ENCODE measurements around the gene MIER2.

Gene MIER2

GRCh38 chr19:375395-376110 lies 31.0 kb upstream of the MIER2 start:
- no peaks in the 10 kb centered on the region for H3K27me3 ChIP-seq (ENCODE audit: insufficient read depth, poor library complexity, severe bottlenecking)
- TF ChIP-seq POLR2AphosphoS5 (IDR thresholded peaks at IDR 0.05; ENCODE audit: low read depth) (no peak), SPI1 (IDR thresholded peaks at IDR 0.05; ENCODE audit: borderline replicate concordance, low read depth) (no peak), REST (IDR thresholded peaks at IDR 0.05; ENCODE audit: insufficient replicate concordance, low read depth) (no peak), CTCF (IDR thresholded peaks at IDR 0.05; ENCODE audit: insufficient read depth, low read length) (no peak), GABPA (IDR thresholded peaks at IDR 0.05; ENCODE audit: low read depth) (no peak)
- H3K4me3 ChIP-seq (replicated peaks; ENCODE audit: insufficient read depth, low read length) = no peak overlapping the region
- H3K27ac ChIP-seq (replicated peaks) = no peak overlapping the region
- DNase-seq (ENCODE audit: low read depth in 1 of 2, low spot score in 1 of 2) = no peak

GRCh38 chr19:374886-375235 lies 30.3 kb upstream of the MIER2 start:
- H3K27ac ChIP-seq (replicated peaks) = no peak overlapping the region
- H3K27me3 ChIP-seq (ENCODE audit: insufficient read depth, poor library complexity, severe bottlenecking) = no peaks in the 10 kb centered on the region
- TF ChIP-seq REST (IDR thresholded peaks at IDR 0.05; ENCODE audit: insufficient replicate concordance, low read depth) (no peak), GABPA (IDR thresholded peaks at IDR 0.05; ENCODE audit: low read depth) (no peak), CTCF (IDR thresholded peaks at IDR 0.05; ENCODE audit: insufficient read depth, low read length) (no peak), POLR2AphosphoS5 (IDR thresholded peaks at IDR 0.05; ENCODE audit: low read depth) (no peak), SPI1 (IDR thresholded peaks at IDR 0.05; ENCODE audit: borderline replicate concordance, low read depth) (no peak)
- no peak for DNase-seq (ENCODE audit: low read depth in 1 of 2, low spot score in 1 of 2)
- H3K4me3 ChIP-seq (replicated peaks; ENCODE audit: insufficient read depth, low read length) = no peak overlapping the region

DNA sequence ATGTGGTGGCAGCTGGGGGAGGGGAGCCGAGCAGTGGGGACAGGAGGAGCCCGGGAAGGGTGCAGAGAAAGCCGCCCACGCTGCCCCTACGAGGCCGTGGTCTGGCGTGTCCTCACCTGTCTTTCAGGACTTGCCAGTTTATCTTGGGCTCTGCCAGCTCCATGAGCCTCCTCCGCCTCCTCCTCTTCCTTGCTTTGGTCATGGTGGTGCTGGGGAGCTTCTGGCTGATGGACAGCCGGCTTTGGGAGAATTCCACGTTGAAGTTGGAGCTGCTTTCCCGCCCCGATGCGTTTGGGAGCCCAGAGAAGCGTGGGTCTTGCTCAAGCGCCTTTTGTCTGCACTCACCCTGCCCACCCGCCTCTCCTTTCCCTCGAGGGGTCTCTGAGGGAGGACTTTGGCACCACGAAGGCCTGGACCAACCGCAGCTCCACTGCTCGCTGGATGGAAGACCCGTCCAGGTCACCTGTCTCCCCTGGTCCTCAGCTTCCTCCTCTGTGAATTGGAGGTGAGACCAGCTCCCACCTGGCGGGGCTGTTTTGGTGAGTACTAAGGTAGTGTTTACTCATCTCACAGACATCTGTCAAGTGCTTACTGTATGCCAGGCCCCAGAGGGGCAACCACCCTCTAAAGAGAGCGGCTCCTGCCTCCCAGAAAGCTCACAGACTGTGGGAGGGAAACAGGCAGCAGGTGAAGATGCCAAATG lies 29.7 kb upstream of the MIER2 start:
- Histone ChIP-seq H3K4me3 (replicated peaks; ENCODE audit: insufficient read depth, low read length) (no peak overlapping the region), H3K27me3 (ENCODE audit: insufficient read depth, poor library complexity, severe bottlenecking) (no peaks in the 10 kb centered on the region), H3K27ac (replicated peaks) (no peak overlapping the region)
- no peak for DNase-seq (ENCODE audit: low read depth in 1 of 2, low spot score in 1 of 2)
- no peak for TF ChIP-seq REST (IDR thresholded peaks at IDR 0.05; ENCODE audit: insufficient replicate concordance, low read depth)
- no peak for TF ChIP-seq GABPA (IDR thresholded peaks at IDR 0.05; ENCODE audit: low read depth)
- TF ChIP-seq SPI1 (IDR thresholded peaks at IDR 0.05; ENCODE audit: borderline replicate concordance, low read depth) = no peak
- no peak for TF ChIP-seq CTCF (IDR thresholded peaks at IDR 0.05; ENCODE audit: insufficient read depth, low read length)
- no peak for TF ChIP-seq POLR2AphosphoS5 (IDR thresholded peaks at IDR 0.05; ENCODE audit: low read depth)
